ENCODE data around the gene CLMP. TPM values are rescaled to one million over a fixed set of nuclear protein-coding genes. Genes with fewer than 3 reads are reported as not detected.

CLMP gene
- polyA plus RNA-seq, 3 donors: 0.33 TPM; not detected in 2

DNA sequence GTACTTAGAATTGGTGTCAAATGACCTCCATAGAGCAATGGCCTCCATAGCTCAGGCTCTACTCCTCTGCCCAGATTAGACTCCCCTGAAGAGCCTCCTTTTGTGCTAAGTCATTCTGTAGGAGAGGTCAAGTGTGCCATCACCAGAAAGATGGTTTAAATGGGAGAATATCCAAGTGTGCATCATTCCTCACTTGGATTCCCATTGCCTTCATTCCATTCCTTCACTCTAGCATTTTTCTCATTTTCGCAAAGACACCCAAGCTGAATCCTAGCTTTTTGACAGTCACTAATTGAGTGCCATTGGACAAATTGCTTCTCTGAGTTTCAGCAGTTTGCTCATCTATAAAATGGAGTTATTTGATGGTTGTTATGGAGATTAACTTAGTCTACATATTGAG, 16.9 kb downstream of the CLMP start:
- Histone ChIP-seq H2AFZ (ENCODE audit: insufficient read depth, low read depth, low read length, poor library complexity, severe bottlenecking) (no peak overlapping the region), H3K79me2 (ENCODE audit: insufficient read depth, low read length) (no peaks in the 10 kb centered on the region), H3K4me3 (replicated peaks in 1 of 3; ENCODE audit: low read depth in 2 of 3, low read length in 3 of 3) (no peak overlapping the region), H3K4me2 (replicated peaks; ENCODE audit: extremely low read depth, low read length, poor library complexity, severe bottlenecking) (no peak overlapping the region), H3K36me3 (replicated peaks in 1 of 2; ENCODE audit: control insufficient read depth in 1 of 2, insufficient read depth in 2 of 2, low read length in 2 of 2) (no peaks in the 10 kb centered on the region), H3K9me3 (replicated peaks in 1 of 2; ENCODE audit: control insufficient read depth in 1 of 2, insufficient read depth in 1 of 2, low read length in 2 of 2) (no peaks in the 10 kb centered on the region), H3K4me1 (ENCODE audit: control insufficient read depth in 1 of 2, insufficient read depth in 2 of 2, low read length in 2 of 2) (no peaks in the 10 kb centered on the region), H3K27me3 (ENCODE audit: control insufficient read depth in 2 of 2, insufficient read depth in 2 of 2, low read length in 2 of 2) (no peaks in the 10 kb centered on the region), H3K9ac (ENCODE audit: insufficient read depth, low read length, poor library complexity, severe bottlenecking) (no peak overlapping the region), H4K20me1 (ENCODE audit: insufficient read depth, low read length) (no peaks in the 10 kb centered on the region), H3K27ac (ENCODE audit: low read depth in 1 of 2, low read length in 2 of 2) (no peak overlapping the region)
- Mint-ChIP-seq H3K4me1 (peaks cover 11% of the 10 kb centered on the region), H3K36me3 (no peaks in the 10 kb centered on the region), H3K27ac (no peak overlapping the region), H3K9me3 (peaks cover 0 to 5% (median 1%) of the 10 kb centered on the region in 7 donors), H3K27me3 (ENCODE audit: low read depth in 3 of 3) (peaks cover 1 to 7% (median 4%) of the 10 kb centered on the region in 3 donors), H3K4me3 (no peak overlapping the region)
- TF ChIP-seq, protein P1, sequence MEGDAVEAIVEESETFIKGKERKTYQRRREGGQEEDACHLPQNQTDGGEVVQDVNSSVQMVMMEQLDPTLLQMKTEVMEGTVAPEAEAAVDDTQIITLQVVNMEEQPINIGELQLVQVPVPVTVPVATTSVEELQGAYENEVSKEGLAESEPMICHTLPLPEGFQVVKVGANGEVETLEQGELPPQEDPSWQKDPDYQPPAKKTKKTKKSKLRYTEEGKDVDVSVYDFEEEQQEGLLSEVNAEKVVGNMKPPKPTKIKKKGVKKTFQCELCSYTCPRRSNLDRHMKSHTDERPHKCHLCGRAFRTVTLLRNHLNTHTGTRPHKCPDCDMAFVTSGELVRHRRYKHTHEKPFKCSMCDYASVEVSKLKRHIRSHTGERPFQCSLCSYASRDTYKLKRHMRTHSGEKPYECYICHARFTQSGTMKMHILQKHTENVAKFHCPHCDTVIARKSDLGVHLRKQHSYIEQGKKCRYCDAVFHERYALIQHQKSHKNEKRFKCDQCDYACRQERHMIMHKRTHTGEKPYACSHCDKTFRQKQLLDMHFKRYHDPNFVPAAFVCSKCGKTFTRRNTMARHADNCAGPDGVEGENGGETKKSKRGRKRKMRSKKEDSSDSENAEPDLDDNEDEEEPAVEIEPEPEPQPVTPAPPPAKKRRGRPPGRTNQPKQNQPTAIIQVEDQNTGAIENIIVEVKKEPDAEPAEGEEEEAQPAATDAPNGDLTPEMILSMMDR (IDR thresholded peaks at IDR 0.05): no peak
- WGBS (ENCODE audit: insufficient coverage): 80% methylated on average over 1 of the region's 1 CpG
- DNase-seq: no peak
- intact Hi-C loops (cut with micrococcal nuclease): no loop called here

DNA sequence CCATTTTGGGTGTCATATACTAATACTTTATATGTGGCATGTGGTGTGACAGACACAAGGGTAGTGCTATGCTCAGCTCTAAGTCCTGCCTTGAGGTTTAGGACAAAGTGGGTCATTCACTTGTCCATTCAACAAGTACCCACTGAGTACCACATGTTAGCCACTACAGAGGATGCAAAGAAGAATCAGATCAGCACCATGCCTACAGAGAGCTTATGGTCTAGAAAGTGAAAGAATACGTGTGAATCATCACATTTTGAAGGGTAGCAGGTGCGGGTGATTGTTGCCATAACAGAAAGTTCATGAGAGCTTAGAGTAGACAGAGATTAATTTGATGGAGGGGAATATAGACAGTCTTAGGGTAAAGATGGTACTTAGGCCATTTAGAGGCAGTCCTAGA, 18.3 kb downstream of the CLMP start:
- TF ChIP-seq, protein P1 (IDR thresholded peaks at IDR 0.05): no peak
- Histone ChIP-seq H3K27ac (ENCODE audit: low read depth in 1 of 2, low read length in 2 of 2) (no peak overlapping the region), H3K79me2 (ENCODE audit: insufficient read depth, low read length) (no peaks in the 10 kb centered on the region), H3K4me1 (ENCODE audit: control insufficient read depth in 1 of 2, insufficient read depth in 2 of 2, low read length in 2 of 2) (no peaks in the 10 kb centered on the region), H3K27me3 (ENCODE audit: control insufficient read depth in 2 of 2, insufficient read depth in 2 of 2, low read length in 2 of 2) (no peaks in the 10 kb centered on the region), H2AFZ (ENCODE audit: insufficient read depth, low read depth, low read length, poor library complexity, severe bottlenecking) (no peak overlapping the region), H4K20me1 (ENCODE audit: insufficient read depth, low read length) (no peaks in the 10 kb centered on the region), H3K9ac (ENCODE audit: insufficient read depth, low read length, poor library complexity, severe bottlenecking) (no peak overlapping the region), H3K9me3 (replicated peaks in 1 of 2; ENCODE audit: control insufficient read depth in 1 of 2, insufficient read depth in 1 of 2, low read length in 2 of 2) (no peaks in the 10 kb centered on the region), H3K36me3 (replicated peaks in 1 of 2; ENCODE audit: control insufficient read depth in 1 of 2, insufficient read depth in 2 of 2, low read length in 2 of 2) (no peaks in the 10 kb centered on the region), H3K4me2 (replicated peaks; ENCODE audit: extremely low read depth, low read length, poor library complexity, severe bottlenecking) (no peak overlapping the region), H3K4me3 (replicated peaks in 1 of 3; ENCODE audit: low read depth in 2 of 3, low read length in 3 of 3) (no peak overlapping the region)
- Mint-ChIP-seq H3K4me3 (no peak overlapping the region), H3K9me3 (peaks cover 0 to 5% (median 1%) of the 10 kb centered on the region in 7 donors), H3K27ac (no peak overlapping the region), H3K36me3 (no peaks in the 10 kb centered on the region), H3K4me1 (peaks cover 11% of the 10 kb centered on the region), H3K27me3 (ENCODE audit: low read depth in 3 of 3) (peaks cover 0 to 1% (median 0%) of the 10 kb centered on the region in 3 donors)
- 69% methylated on average over 2 of the region's 2 CpGs for WGBS (ENCODE audit: insufficient coverage)
- DNase-seq: no peak
- intact Hi-C loops (cut with micrococcal nuclease): no loop called here
